ENCODE data around the gene TBX10.

DNA sequence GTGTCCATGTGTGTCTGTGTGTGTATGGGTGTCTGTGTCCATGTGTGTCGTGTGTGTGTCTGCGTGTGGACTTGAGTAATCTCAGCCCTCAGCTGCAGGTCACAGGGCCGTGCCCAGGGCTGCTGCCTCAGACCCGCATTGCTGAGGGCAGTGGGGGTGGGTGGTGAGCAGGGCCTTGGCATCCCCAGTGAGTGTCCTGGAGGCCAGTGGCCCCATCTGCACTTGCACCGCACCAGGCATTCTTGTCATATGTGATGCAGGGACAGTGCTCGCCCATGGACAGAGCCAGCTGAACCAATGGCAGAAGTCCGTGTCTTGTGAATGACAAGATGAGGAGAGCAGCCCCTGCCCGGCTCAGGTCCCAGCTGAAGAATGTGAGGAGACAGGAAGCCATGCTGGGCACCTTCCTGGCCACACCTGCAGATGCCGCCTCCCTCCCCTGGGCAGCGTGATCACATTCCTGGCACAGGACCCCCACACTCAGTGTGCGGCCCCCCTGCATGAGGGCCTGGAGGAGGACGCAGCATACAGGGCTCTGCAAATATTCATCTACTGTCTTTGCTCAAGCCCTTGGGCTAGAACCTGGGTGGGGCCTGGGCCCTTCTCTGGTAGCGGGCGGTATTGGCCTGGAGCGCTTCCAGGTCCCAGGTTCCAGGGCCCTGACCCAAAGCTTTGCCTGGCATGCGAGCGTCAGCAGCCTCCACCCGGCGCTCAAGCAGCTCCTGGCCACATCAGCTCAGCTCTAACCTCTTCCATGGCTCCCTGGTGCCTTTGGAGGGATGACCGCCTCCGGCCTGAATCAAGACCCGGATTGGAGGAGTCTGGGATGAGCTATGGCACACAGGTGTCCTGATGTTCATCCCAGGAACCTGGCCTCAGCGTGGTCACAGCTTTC lies 31.0 kb upstream of the TBX10 start:
- TF ChIP-seq CTCF (IDR thresholded peaks at IDR 0.05; ENCODE audit: borderline replicate concordance, extremely low read depth, low read length, poor library complexity, severe bottlenecking), result no peak
- no peak for TF ChIP-seq EZH2 (IDR thresholded peaks at IDR 0.05; ENCODE audit: borderline replicate concordance, low read depth, low read length, severe bottlenecking)

Data from DND-41 (cell line).